Measurements from ENCODE around the gene ASB2. TPM values are rescaled to one million over a fixed set of nuclear protein-coding genes. Genes with fewer than 3 reads are reported as not detected.

ASB2 gene
- polyA plus RNA-seq, 3 donors: 0.29 to 0.88 (median 0.31) TPM

GRCh38 chr14:93939304-93940229, 36.8 kb downstream of the ASB2 start:
- DNase-seq (ENCODE audit: extremely low read depth in 1 of 11, low read depth in 9 of 11, low spot score in 4 of 11): peak; percentile 33 to 66 (median 53)

GRCh38 chr14:93938751-93939303, 37.5 kb downstream of the ASB2 start:
- no peak for DNase-seq (ENCODE audit: extremely low read depth in 1 of 11, low read depth in 9 of 11, low spot score in 4 of 11)

- no peak for DNase-seq (ENCODE audit: extremely low read depth in 1 of 11, low read depth in 9 of 11, low spot score in 4 of 11)
Measured at GRCh38 chr14:93937519-93937918, 38.9 kb downstream of the ASB2 start.

GRCh38 chr14:93936926-93937325, 39.4 kb downstream of the ASB2 start:
- DNase-seq (ENCODE audit: extremely low read depth in 1 of 11, low read depth in 9 of 11, low spot score in 4 of 11): no peak

GRCh38 chr14:93936245-93936644, 40.1 kb downstream of the ASB2 start:
- peak in 2 of 11 donors; percentile 17 to 22 for DNase-seq (ENCODE audit: extremely low read depth in 1 of 11, low read depth in 9 of 11, low spot score in 4 of 11)

GRCh38 chr14:93935213-93935612, 41.2 kb downstream of the ASB2 start:
- DNase-seq (ENCODE audit: extremely low read depth in 1 of 11, low read depth in 9 of 11, low spot score in 4 of 11): no peak

GRCh38 chr14:93932642-93933041, 43.7 kb downstream of the ASB2 start:
- no peak for DNase-seq (ENCODE audit: extremely low read depth in 1 of 11, low read depth in 9 of 11, low spot score in 4 of 11)

- DNase-seq (ENCODE audit: extremely low read depth in 1 of 11, low read depth in 9 of 11, low spot score in 4 of 11): no peak
Measured at GRCh38 chr14:93930989-93931307, 45.4 kb downstream of the ASB2 start.

GRCh38 chr14:93930296-93930988, 45.9 kb downstream of the ASB2 start:
- no peak for DNase-seq (ENCODE audit: extremely low read depth in 1 of 11, low read depth in 9 of 11, low spot score in 4 of 11)

- DNase-seq (ENCODE audit: extremely low read depth in 1 of 11, low read depth in 9 of 11, low spot score in 4 of 11): no peak
Measured at GRCh38 chr14:93929657-93930056, 46.7 kb downstream of the ASB2 start.

GRCh38 chr14:93929048-93929535, 47.3 kb downstream of the ASB2 start:
- DNase-seq (ENCODE audit: extremely low read depth in 1 of 11, low read depth in 9 of 11, low spot score in 4 of 11): no peak

GRCh38 chr14:93928184-93929047, 48.0 kb downstream of the ASB2 start:
- DNase-seq (ENCODE audit: extremely low read depth in 1 of 11, low read depth in 9 of 11, low spot score in 4 of 11): no peak

- DNase-seq (ENCODE audit: extremely low read depth in 1 of 11, low read depth in 9 of 11, low spot score in 4 of 11): no peak
Measured at GRCh38 chr14:93927800-93928145, 48.6 kb downstream of the ASB2 start.

GRCh38 chr14:93926873-93927799, 49.2 kb downstream of the ASB2 start, which contains the start of gene FAM181A:
TSS of gene FAM181A (plus strand) at chr14:93927344. CDS start at chr14:93928286, 942 bp downstream.
- DNase-seq (ENCODE audit: extremely low read depth in 1 of 11, low read depth in 9 of 11, low spot score in 4 of 11): no peak

- DNase-seq (ENCODE audit: extremely low read depth in 1 of 11, low read depth in 9 of 11, low spot score in 4 of 11): no peak
Measured at GRCh38 chr14:93926245-93926872, 50.0 kb downstream of the ASB2 start.

- DNase-seq (ENCODE audit: extremely low read depth in 1 of 11, low read depth in 9 of 11, low spot score in 4 of 11): no peak
Measured at GRCh38 chr14:93925374-93925895, 50.9 kb downstream of the ASB2 start.

- DNase-seq (ENCODE audit: extremely low read depth in 1 of 11, low read depth in 9 of 11, low spot score in 4 of 11): no peak
Measured at GRCh38 chr14:93924592-93925355, 51.6 kb downstream of the ASB2 start.

Measured in renal cortex interstitium (tissue), 11 donors.